Fibroblast of the aortic adventitia (primary cell): Measurements from ENCODE around the gene RUFY4. TPM values are rescaled to one million over a fixed set of nuclear protein-coding genes. Genes with fewer than 3 reads are reported as not detected.

Experiments used
- DNase-seq: peaks from one replicate; pipeline ENCODE4 v3.0.0-alpha.2; 2010; ENCODE audit warnings: low read depth
- H3K4me3 ChIP-seq: 2 replicates; pipeline ENCODE4 v1.5.1; 2011; ENCODE audit warnings: low read depth, mild to moderate bottlenecking, control low read depth, low read length, moderate library complexity
- total RNA-seq: library from RNA; depleted of rRNA; stranded (reverse); fragments of >200 nt; gene quantifications from 2 replicates; pipeline ENCODE4 v1.2.3, GENCODE V29; 2012; ENCODE audit warnings: low replicate concordance
- TF ChIP-seq, protein P1 (sequence below): IDR thresholded peaks from 2 replicates; pipeline ENCODE4 v1.5.1; 2011; ENCODE audit warnings: mild to moderate bottlenecking, low read length, control low read depth, inconsistent platforms; ENCODE audit not compliant: insufficient read depth

Gene RUFY4
- total RNA-seq, 1 donor, result not detected

DNA sequence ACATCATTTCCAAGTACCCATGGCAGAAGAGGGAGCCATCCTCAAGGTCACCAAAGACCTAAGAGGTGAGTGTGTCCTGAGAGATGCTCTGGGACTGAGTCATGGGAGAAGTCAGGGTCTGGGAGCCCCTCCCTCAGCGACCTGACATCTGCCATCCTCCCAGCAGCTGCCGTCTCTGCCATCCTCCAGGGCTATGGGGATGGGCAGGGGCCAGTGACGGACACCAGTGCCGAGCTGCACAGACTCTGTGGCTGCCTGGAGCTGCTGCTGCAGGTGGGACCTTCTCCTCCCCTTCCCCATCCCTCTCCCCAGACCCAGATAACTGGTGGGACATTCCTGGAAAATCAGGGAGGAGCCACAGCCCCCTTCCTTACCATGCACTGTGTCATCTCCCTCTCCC is 1.5 kb downstream of the RUFY4 start:
- TF ChIP-seq, protein P1, sequence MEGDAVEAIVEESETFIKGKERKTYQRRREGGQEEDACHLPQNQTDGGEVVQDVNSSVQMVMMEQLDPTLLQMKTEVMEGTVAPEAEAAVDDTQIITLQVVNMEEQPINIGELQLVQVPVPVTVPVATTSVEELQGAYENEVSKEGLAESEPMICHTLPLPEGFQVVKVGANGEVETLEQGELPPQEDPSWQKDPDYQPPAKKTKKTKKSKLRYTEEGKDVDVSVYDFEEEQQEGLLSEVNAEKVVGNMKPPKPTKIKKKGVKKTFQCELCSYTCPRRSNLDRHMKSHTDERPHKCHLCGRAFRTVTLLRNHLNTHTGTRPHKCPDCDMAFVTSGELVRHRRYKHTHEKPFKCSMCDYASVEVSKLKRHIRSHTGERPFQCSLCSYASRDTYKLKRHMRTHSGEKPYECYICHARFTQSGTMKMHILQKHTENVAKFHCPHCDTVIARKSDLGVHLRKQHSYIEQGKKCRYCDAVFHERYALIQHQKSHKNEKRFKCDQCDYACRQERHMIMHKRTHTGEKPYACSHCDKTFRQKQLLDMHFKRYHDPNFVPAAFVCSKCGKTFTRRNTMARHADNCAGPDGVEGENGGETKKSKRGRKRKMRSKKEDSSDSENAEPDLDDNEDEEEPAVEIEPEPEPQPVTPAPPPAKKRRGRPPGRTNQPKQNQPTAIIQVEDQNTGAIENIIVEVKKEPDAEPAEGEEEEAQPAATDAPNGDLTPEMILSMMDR, result no peak

GRCh38 chr2:218071218-218071937 is 2.3 kb downstream of the RUFY4 start:
- no peak for DNase-seq
- TF ChIP-seq, protein P1, result no peak
- H3K4me3 ChIP-seq, result no peak overlapping the region

More for the DNA sequence above, 1.5 kb downstream of the RUFY4 start:
- DNase-seq, result no peak
- H3K4me3 ChIP-seq, result no peak overlapping the region

DNA sequence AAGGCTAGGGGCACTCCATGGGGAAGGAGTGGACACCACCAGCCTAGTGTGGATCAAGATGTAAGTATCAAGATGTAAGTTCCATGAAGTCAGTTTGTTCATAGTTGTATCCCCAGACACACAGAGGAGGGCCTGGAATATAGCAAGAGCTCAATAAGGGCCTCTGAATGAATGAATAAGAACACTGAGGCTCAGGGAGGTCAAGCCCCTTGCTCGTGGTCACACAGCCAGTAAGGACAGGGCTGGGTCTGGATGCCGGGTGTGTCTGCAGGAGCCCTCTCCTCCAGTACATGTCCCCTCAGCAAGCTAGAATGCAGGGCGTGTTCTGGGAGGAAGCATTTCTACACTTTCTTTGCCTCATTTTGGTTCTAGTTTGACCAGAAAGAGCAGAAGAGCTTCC is 2.9 kb downstream of the RUFY4 start:
- DNase-seq, result no peak
- TF ChIP-seq, protein P1, result no peak

DNA sequence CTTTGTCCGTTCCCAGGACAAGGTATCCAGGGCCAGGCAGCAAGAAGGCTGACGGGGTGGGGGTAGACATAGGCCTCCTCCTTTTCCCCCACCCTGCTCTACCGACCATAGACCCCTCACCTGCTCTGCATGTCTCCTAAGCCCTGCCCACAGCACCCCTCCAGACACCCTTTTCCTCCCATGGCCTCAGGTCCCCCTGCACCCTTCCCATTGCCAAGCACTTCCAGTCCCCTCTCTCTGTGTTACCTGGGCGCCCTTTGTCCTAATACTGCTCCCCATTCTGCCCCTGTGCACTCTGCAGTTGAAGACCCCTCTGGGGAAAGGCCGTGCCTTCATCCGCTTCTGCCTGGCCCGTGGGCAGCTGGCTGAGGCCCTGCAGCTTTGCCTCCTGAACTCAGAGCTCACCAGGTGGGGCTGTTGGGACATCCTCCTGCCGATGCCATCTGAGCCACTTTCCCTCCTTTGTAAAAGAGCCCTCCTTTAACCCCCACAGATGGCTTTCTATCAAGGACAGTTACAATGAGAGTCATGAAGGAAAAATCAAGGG is 3.5 kb downstream of the RUFY4 start:
- H3K4me3 ChIP-seq, result no peak overlapping the region

More for the DNA sequence above, 2.9 kb downstream of the RUFY4 start:
- no peak overlapping the region for H3K4me3 ChIP-seq

DNA sequence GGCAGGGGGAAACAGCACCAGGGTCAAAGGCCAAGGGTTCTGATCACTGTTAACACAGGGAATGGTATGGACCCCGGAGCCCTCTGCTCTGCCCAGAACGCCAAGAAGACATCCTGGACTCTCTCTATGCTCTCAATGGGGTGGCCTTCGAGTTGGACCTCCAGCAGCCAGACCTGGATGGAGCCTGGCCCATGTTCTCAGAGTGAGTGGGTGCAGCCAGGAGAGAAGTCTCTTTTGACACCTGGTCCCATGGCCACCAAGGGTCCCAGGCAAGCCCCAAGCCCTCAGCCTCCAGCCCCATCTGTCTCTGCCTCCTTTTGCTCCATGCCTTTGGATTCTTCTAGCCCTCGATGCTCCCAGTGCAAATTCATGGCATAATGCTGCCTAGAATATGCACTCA is 4.1 kb downstream of the RUFY4 start:
- DNase-seq, result no peak
- TF ChIP-seq, protein P1, result no peak
- no peak overlapping the region for H3K4me3 ChIP-seq

More for the DNA sequence above, 3.5 kb downstream of the RUFY4 start:
- TF ChIP-seq, protein P1, result no peak
- no peak for DNase-seq

GRCh38 chr2:218074031-218074430 is 5.0 kb downstream of the RUFY4 start:
- TF ChIP-seq, protein P1, result peak; percentile 48
- no peak overlapping the region for H3K4me3 ChIP-seq
- no peak for DNase-seq
